ENCODE data around the gene PI3. TPM values are rescaled to one million over a fixed set of nuclear protein-coding genes. Genes with fewer than 3 reads are reported as not detected.

PI3 gene
- total and polyA plus RNA-seq, 12 donors, result 0.57 to 1.9 (median 0.67) TPM; not detected in 9

DNA sequence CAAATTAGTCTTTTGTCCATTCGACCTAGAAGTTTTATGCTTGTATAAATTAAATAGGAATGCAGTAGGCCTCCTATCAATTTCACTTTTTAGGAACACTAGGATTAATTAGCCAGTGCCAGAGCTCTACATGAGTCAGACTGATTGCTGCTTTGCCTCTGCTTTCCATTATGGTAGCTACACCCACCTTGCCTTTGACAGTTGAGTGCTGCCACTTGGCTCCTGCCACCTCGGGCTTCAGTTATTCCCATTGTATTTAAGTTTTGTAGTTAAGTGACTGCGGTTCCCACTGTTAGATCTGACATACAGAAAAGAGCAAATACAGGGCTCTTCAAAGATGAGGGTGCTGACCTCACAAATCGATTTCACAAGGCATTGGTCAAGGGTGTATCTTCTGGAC, 33.9 kb upstream of the PI3 start:
- Histone ChIP-seq H3K4me1 (no peaks in the 10 kb centered on the region), H3K27me3 (peaks cover 0 to 47% (median 28%) of the 10 kb centered on the region in 7 donors), H3K36me3 (no peaks in the 10 kb centered on the region), H3K27ac (no peak overlapping the region), H3K9me3 (no peaks in the 10 kb centered on the region), H3K4me3 (no peak overlapping the region)
- no peak for DNase-seq
- intact Hi-C loops (cut with DNase I), result no loop called here
- no peak for ATAC-seq
- WGBS, 2 donors, result 63 to 75% methylated on average over 4 of the region's 4 CpGs
- TF ChIP-seq, protein P1, sequence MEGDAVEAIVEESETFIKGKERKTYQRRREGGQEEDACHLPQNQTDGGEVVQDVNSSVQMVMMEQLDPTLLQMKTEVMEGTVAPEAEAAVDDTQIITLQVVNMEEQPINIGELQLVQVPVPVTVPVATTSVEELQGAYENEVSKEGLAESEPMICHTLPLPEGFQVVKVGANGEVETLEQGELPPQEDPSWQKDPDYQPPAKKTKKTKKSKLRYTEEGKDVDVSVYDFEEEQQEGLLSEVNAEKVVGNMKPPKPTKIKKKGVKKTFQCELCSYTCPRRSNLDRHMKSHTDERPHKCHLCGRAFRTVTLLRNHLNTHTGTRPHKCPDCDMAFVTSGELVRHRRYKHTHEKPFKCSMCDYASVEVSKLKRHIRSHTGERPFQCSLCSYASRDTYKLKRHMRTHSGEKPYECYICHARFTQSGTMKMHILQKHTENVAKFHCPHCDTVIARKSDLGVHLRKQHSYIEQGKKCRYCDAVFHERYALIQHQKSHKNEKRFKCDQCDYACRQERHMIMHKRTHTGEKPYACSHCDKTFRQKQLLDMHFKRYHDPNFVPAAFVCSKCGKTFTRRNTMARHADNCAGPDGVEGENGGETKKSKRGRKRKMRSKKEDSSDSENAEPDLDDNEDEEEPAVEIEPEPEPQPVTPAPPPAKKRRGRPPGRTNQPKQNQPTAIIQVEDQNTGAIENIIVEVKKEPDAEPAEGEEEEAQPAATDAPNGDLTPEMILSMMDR (IDR thresholded peaks at IDR 0.05), result no peak

DNA sequence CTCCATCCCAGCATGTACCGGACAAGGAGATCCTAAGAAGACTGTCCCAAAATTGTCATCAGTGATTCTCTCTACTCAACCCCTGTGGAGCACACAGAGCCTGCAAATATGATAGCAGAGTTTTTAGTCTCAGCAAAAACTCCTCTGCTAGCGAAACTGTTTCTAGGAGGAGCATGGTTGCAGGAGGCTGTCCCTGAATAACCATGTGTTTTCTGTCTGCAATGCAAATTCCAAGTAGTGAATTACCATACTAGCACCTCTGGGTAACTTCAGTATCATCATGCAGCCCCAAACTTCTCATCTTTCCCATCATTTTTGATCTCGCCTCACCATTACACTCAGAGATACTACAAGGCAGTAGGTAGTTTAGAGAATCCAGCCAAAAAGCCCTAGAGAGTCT, 25.6 kb upstream of the PI3 start:
- DNase-seq (no peak), ATAC-seq (no peak)
- H3K27ac ChIP-seq, result no peak overlapping the region
- H3K27me3 ChIP-seq, result peaks cover 0 to 46% (median 28%) of the 10 kb centered on the region in 7 donors
- no peaks in the 10 kb centered on the region for H3K36me3 ChIP-seq
- TF ChIP-seq, protein P1 (IDR thresholded peaks at IDR 0.05), result no peak
- H3K4me1 ChIP-seq, result peaks cover 0 to 8% (median 0%) of the 10 kb centered on the region in 9 donors
- WGBS, 2 donors, result 86 to 90% methylated on average over 3 of the region's 3 CpGs
- H3K4me3 ChIP-seq, result no peak overlapping the region
- intact Hi-C loops (cut with DNase I), result no loop called here
- H3K9me3 ChIP-seq, result no peaks in the 10 kb centered on the region

DNA sequence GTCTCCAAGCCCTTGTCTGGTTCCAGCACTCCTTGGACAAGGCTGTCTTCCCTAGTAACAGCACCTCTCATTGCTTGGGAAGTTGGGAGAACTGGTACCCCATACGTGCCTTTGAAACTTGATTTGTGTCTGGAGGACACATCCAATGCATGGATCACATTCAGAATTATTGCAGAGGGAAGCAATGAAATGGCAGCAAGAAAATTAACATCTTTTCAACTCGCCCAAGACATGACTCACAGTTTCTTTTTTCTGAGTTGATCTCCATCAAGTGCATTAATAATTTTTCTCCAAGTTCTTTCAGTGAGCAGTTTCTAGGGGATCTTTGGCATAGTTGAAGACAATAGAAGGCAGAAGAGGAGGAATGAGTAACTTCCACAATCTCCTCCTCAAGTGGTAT, 22.3 kb upstream of the PI3 start:
- no peaks in the 10 kb centered on the region for H3K36me3 ChIP-seq
- peaks cover 0 to 25% (median 0%) of the 10 kb centered on the region in 11 donors for H3K9me3 ChIP-seq
- TF ChIP-seq, protein P1 (IDR thresholded peaks at IDR 0.05), result no peak
- peaks cover 0 to 18% (median 14%) of the 10 kb centered on the region in 7 donors for H3K27me3 ChIP-seq
- WGBS, 2 donors, result 53 to 58% methylated on average over 2 of the region's 2 CpGs
- no peak for DNase-seq
- ATAC-seq, result no peak
- H3K4me1 ChIP-seq, result peaks cover 0 to 8% (median 0%) of the 10 kb centered on the region in 9 donors
- no peak overlapping the region for H3K4me3 ChIP-seq
- no peak overlapping the region for H3K27ac ChIP-seq
- intact Hi-C loops (cut with DNase I), result no loop called here

DNA sequence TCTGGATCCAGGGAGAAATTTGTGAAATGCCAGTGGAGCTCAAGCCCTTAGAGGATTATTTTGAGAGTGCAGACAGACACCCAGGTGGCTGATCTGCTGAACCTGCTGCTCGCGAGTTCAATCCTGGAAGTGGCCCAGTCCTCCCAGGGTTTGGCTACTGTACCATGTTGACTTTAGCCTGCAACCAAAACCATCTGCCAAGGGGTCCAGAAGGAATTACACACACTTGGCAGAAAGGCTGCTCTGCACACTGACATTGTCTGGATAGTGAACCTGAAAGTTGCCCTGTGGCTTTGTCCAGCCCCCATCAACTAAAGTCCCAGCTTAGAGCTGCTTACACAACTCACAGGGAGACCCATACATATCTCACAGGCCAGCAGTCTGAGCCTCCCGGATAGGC, 21.6 kb upstream of the PI3 start:
- TF ChIP-seq, protein P1 (IDR thresholded peaks at IDR 0.05), result no peak
- peaks cover 0 to 8% (median 0%) of the 10 kb centered on the region in 9 donors for H3K4me1 ChIP-seq
- WGBS, 2 donors, result 69 to 73% methylated on average over 3 of the region's 3 CpGs

More for the DNA sequence above, 21.6 kb upstream of the PI3 start:
- ATAC-seq, result no peak
- no peaks in the 10 kb centered on the region for H3K36me3 ChIP-seq
- H3K9me3 ChIP-seq, result peaks cover 0 to 26% (median 0%) of the 10 kb centered on the region in 11 donors
- H3K27ac ChIP-seq, result no peak overlapping the region
- H3K4me3 ChIP-seq, result no peak overlapping the region
- peaks cover 0 to 14% (median 9%) of the 10 kb centered on the region in 7 donors for H3K27me3 ChIP-seq
- no peak for DNase-seq
- intact Hi-C loops (cut with DNase I), result no loop called here

All from heart right ventricle (tissue), 16 donors.